AG04450 (cell line): ENCODE data around the gene HCLS1. TPM values are rescaled to one million over a fixed set of nuclear protein-coding genes. Genes with fewer than 3 reads are reported as not detected.
"Not testable (repeated sequence)": the region's sequence is repeated elsewhere in the genome, so short reads cannot be mapped to it uniquely, and the experiment has no call there.

Experiments
- CTCF ChIA-PET: fragments of 300-600, 350-600 bp; formaldehyde crosslinking; extraction: SDS; loops from one replicate; lab custom pipeline; 2022; ENCODE audit warnings: antibody characterized with exemption, inconsistent platforms; lab: Charles Lee
- POLR2A ChIA-PET: fragments of 350-600 bp; formaldehyde crosslinking; extraction: SDS; loops from one replicate; lab custom pipeline; 2021; ENCODE audit warnings: antibody characterized with exemption, inconsistent platforms; lab: Yijun Ruan, JAX
- DNase-seq: peaks from one replicate; pipeline ENCODE4 v3.0.0-alpha.2; 2011; ENCODE audit warnings: low read depth, low spot score
- H3K27ac ChIP-seq: one replicate; pipeline ENCODE4 v1.5.1; 2012; ENCODE audit warnings: low read depth, low read length, control low read depth
- H3K27me3 ChIP-seq: one replicate; pipeline ENCODE4 v1.6.0; 2012; ENCODE audit warnings: low read length; ENCODE audit not compliant: control insufficient read depth, insufficient read depth
- H3K4me3 ChIP-seq: 2 replicates; pipeline ENCODE4 v1.5.1; 2011; ENCODE audit warnings: mild to moderate bottlenecking, low read depth, low read length, control low read depth
- H3K9me3 ChIP-seq: 2 replicates; pipeline ENCODE4 v1.5.1; 2012; ENCODE audit warnings: low read length; ENCODE audit not compliant: control insufficient read depth, insufficient read depth
- CTCF ChIP-seq: IDR thresholded peaks from 2 replicates; pipeline ENCODE4 v1.5.1; 2011; ENCODE audit warnings: low read depth, low read length, control low read depth, inconsistent platforms
- polyA plus RNA-seq: library from polyadenylated mRNA; depleted of rRNA; stranded (reverse); fragments of >200 nt; gene quantifications from 2 replicates; pipeline ENCODE4 v1.2.3, GENCODE V29; 2011

The HCLS1 gene
- polyA plus RNA-seq, 1 experiment, result 0.51 TPM

DNA sequence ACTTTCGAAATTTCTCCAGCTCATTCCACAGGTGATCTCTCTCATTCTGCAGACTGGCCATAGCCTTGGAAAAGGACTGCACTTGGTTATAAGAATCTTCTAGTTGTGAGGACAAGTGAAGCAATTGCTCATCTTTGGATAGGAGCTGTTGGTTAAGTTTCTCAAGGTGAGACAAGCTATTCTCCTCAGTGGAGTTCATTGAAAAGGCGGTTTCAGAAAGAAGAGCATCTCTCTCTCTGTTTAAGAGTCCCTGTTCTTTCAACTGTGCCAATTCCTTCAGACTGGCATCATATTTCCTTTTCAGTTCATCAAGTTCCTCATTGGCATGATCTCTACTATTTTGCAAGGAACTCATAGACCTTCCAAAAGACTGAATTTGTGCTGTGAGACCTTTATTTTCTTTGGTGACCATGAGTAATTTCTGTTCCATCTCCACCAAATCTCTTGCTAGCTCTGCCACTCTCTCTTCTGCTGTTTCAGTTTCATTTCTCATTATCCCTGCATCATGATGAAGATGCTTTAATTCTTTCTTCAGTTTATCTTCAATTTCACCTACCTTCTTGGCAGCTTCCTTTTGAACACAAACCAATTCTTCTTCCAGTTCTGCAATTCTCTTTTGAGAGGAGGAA, 30.2 kb upstream of the HCLS1 start:
- no peak for DNase-seq
- POLR2A ChIA-PET, result interaction anchor here (1.0 kb wide), 1 partner anchor 11 kb away, joined by 3 read pairs; no protein-coding TSS in a partner anchor
- CTCF ChIA-PET, result no interaction called here
- Histone ChIP-seq H3K9me3 (no peaks in the 10 kb centered on the region), H3K4me3 (no peak overlapping the region), H3K27ac (no peak overlapping the region), H3K27me3 (no peaks in the 10 kb centered on the region)
- TF ChIP-seq CTCF, result no peak

GRCh38 chr3:121688747-121689146, 28.0 kb upstream of the HCLS1 start:
- H3K4me3 ChIP-seq, H3K27me3 ChIP-seq, H3K27ac ChIP-seq, POLR2A ChIA-PET, DNase-seq, CTCF ChIA-PET, H3K9me3 ChIP-seq: not testable (repeated sequence)

DNA sequence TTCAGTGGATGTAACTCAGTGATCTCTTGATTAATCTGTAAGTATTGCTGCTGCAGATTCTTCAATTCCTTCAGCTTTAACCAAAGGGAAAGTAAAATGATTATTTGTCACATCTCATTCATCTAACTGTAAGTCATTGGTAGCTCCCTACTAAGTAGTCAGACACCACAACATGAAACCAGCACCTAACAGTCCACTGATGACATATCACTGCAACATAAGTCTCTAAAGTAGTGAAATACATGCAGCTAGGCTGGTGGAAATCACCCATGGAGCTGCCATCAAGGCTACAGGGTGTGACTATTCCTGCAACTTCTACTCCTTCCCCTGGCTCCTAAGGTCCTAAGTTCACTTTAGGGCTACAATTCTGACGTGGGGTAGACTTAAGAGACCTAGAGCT, 21.1 kb upstream of the HCLS1 start:
- H3K27ac ChIP-seq, result no peak overlapping the region
- H3K9me3 ChIP-seq, result 0 out of 2 replicates have a peak, but pooled peaks cover 2% of the 10 kb centered on the region
- no peak for TF ChIP-seq CTCF
- H3K4me3 ChIP-seq, result no peak overlapping the region
- no peaks in the 10 kb centered on the region for H3K27me3 ChIP-seq
- ChIA-PET POLR2A (no interaction called here), CTCF (interaction anchor here (1.6 kb wide), 1 partner anchor 13 kb away, joined by 4 read pairs; no protein-coding TSS in a partner anchor)
- no peak for DNase-seq

DNA sequence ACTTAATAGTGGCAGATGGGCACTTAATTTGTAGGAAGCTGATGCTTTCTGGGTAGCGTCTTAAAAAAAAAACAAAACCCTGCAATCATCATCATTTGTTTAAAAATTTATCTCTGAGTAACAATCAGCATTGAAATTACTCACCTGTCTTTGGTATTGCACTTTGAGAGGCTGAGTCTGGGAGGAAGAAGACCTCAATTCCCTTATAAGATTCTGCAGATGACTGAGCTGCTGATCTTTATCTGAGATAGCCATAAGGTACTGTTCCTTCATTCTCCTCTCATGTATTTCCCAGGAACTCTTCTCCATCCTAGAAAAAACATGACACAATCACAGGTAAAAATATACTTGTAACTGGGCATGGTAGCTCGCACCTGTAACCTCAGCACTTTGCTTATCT, 16.4 kb upstream of the HCLS1 start:
- POLR2A ChIA-PET, result no interaction called here

DNA sequence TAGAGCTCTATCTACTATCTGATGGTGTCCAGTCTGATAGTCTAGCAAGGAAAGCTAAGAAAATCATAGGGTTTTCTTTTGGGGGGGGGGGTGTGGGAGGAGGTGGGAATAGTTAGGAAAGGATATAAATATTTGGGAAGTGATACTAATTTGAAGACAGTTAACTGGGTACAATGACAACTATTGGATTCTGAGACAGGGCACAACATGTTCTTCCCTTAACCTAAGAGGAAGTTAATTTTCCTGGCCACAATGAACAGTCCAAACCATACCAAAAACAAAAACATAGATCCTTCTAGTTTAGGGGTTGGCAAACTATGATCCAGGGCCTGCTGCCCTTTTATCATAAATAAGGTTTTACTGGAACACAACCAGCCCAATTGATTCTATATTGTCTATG, 10.0 kb upstream of the HCLS1 start:
- Histone ChIP-seq H3K9me3 (no peaks in the 10 kb centered on the region), H3K27me3 (no peaks in the 10 kb centered on the region), H3K27ac (no peak overlapping the region), H3K4me3 (no peak overlapping the region)
- ChIA-PET POLR2A (no interaction called here), CTCF (interaction anchor here (1.2 kb wide), 1 partner anchor 124 kb away, joined by 3 read pairs; no protein-coding TSS in a partner anchor)
- no peak for TF ChIP-seq CTCF
- DNase-seq, result no peak

More for the DNA sequence above, 16.4 kb upstream of the HCLS1 start:
- no peak for TF ChIP-seq CTCF
- DNase-seq, result no peak
- Histone ChIP-seq H3K9me3 (no peaks in the 10 kb centered on the region), H3K27ac (no peak overlapping the region), H3K4me3 (no peak overlapping the region), H3K27me3 (no peaks in the 10 kb centered on the region)
- CTCF ChIA-PET, result interaction anchor here (0.6 to 1.6 kb wide), 3 partner anchors 57 to 707 kb away, joined by 4 to 5 read pairs (median 4); partner anchors contain the start of gene FAM162A
